Peyer's patch (tissue), 4 donors: Measurements from ENCODE around the gene PC. TPM values are rescaled to one million over a fixed set of nuclear protein-coding genes. Genes with fewer than 3 reads are reported as not detected.
"Not testable (repeated sequence)": the region's sequence is repeated elsewhere in the genome, so short reads cannot be mapped to it uniquely, and the experiment has no call there.

Source experiments
- DNase-seq, 3 donors: peaks; one replicate each; pipeline ENCODE4 v3.0.0-alpha.2; 2017 to 2019
- H3K27ac ChIP-seq, 4 donors: fragments of 200-600 bp; sonication (generic); one replicate each; pipeline ENCODE4 v1.5.1; 2016 to 2019
- H3K27me3 ChIP-seq, 2 donors: fragments of 200-600 bp; sonication (generic); one replicate each; pipeline ENCODE4 v1.5.1; 2019
- H3K36me3 ChIP-seq, 3 donors: fragments of 200-600 bp; sonication (generic); one replicate each; pipeline ENCODE4 v1.5.1; 2016 to 2019
- H3K4me1 ChIP-seq, 4 donors: fragments of 200-600 bp; sonication (generic); one replicate each; pipeline ENCODE4 v1.5.1; 2016 to 2019
- H3K4me3 ChIP-seq, 4 donors: fragments of 200-600 bp; sonication (generic); 1 replicate in 3 of 4; 2 replicates in 1 of 4; pipeline ENCODE4 v1.5.1; 2016 to 2019; ENCODE audit warnings: mild to moderate bottlenecking in 1 of 4
- H3K9me3 ChIP-seq, 4 donors: fragments of 200-600 bp; sonication (generic); one replicate each; pipeline ENCODE4 v1.5.1; 2016 to 2019; ENCODE audit warnings: mild to moderate bottlenecking in 1 of 4
- POLR2A ChIP-seq, 2 donors: fragments of 450-650 bp; IDR thresholded peaks; one replicate each; pipeline ENCODE4 v1.5.1; 2017; ENCODE audit warnings: antibody characterized with exemption in 2 of 2, mild to moderate bottlenecking in 2 of 2, moderate library complexity in 2 of 2
- total RNA-seq, 4 donors: library from RNA; depleted of rRNA; stranded (reverse); fragments of >200 nt; gene quantifications; one replicate each; pipeline ENCODE4 v1.1.0, GENCODE V29; 2016
- TF ChIP-seq, protein P1 (sequence below), 6 experiments: fragments of 450-650 bp in 4 of 6; fragments of 200-600 bp in 2 of 6; sonication (generic) in 1 of 6; IDR thresholded peaks; one replicate each; pipeline ENCODE4 v1.5.1; 2017 to 2019; ENCODE audit warnings: antibody characterized with exemption in 6 of 6, mild to moderate bottlenecking in 3 of 6, moderate library complexity in 1 of 6

Gene PC
- total RNA-seq, 4 donors from 2014 or later, result 15.7 to 88.9 (median 77.2) TPM

- no peak for TF ChIP-seq POLR2A (IDR thresholded peaks at IDR 0.05)
- TF ChIP-seq, protein P1, sequence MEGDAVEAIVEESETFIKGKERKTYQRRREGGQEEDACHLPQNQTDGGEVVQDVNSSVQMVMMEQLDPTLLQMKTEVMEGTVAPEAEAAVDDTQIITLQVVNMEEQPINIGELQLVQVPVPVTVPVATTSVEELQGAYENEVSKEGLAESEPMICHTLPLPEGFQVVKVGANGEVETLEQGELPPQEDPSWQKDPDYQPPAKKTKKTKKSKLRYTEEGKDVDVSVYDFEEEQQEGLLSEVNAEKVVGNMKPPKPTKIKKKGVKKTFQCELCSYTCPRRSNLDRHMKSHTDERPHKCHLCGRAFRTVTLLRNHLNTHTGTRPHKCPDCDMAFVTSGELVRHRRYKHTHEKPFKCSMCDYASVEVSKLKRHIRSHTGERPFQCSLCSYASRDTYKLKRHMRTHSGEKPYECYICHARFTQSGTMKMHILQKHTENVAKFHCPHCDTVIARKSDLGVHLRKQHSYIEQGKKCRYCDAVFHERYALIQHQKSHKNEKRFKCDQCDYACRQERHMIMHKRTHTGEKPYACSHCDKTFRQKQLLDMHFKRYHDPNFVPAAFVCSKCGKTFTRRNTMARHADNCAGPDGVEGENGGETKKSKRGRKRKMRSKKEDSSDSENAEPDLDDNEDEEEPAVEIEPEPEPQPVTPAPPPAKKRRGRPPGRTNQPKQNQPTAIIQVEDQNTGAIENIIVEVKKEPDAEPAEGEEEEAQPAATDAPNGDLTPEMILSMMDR (IDR thresholded peaks at IDR 0.05), result no peak
- DNase-seq, result no peak
- no peak overlapping the region for H3K4me3 ChIP-seq
- H3K36me3 ChIP-seq, result no peaks in the 10 kb centered on the region
- H3K27ac ChIP-seq, result no peak overlapping the region
- peaks cover 0 to 15% (median 1%) of the 10 kb centered on the region in 4 donors for H3K4me1 ChIP-seq
- no peaks in the 10 kb centered on the region for H3K27me3 ChIP-seq
- H3K9me3 ChIP-seq, result no peaks in the 10 kb centered on the region
Observed at GRCh38 chr11:66964495-66964894, 6.3 kb upstream of the PC start.

- no peak overlapping the region for H3K4me3 ChIP-seq
- H3K36me3 ChIP-seq, result no peaks in the 10 kb centered on the region
- no peaks in the 10 kb centered on the region for H3K9me3 ChIP-seq
- no peak overlapping the region for H3K27ac ChIP-seq
- TF ChIP-seq POLR2A (IDR thresholded peaks at IDR 0.05), result no peak
- TF ChIP-seq, protein P1 (IDR thresholded peaks at IDR 0.05), result no peak
- H3K27me3 ChIP-seq, result no peaks in the 10 kb centered on the region
- H3K4me1 ChIP-seq, result peaks cover 0 to 22% (median 5%) of the 10 kb centered on the region in 4 donors
- DNase-seq, result no peak
Observed at GRCh38 chr11:66962801-66963200, 4.6 kb upstream of the PC start.

GRCh38 chr11:66962247-66962646, 4.1 kb upstream of the PC start:
- no peak overlapping the region for H3K27ac ChIP-seq
- TF ChIP-seq, protein P1 (IDR thresholded peaks at IDR 0.05), result no peak
- TF ChIP-seq POLR2A (IDR thresholded peaks at IDR 0.05), result no peak
- H3K4me3 ChIP-seq, result no peak overlapping the region
- H3K9me3 ChIP-seq, result no peaks in the 10 kb centered on the region
- DNase-seq, result no peak
- H3K27me3 ChIP-seq, result no peaks in the 10 kb centered on the region
- H3K36me3 ChIP-seq, result no peaks in the 10 kb centered on the region
- H3K4me1 ChIP-seq, result peaks cover 0 to 20% (median 7%) of the 10 kb centered on the region in 4 donors

GRCh38 chr11:66961691-66962213, 3.6 kb upstream of the PC start:
- not testable (repeated sequence) for H3K4me3 ChIP-seq, DNase-seq

GRCh38 chr11:66958956-66959274, 732 bp upstream of the PC start:
- TF ChIP-seq, protein P1 (IDR thresholded peaks at IDR 0.05), result no peak
- TF ChIP-seq POLR2A (IDR thresholded peaks at IDR 0.05), result no peak
- H3K27me3 ChIP-seq, result no peaks in the 10 kb centered on the region
- H3K4me1 ChIP-seq, result peaks cover 0 to 12% (median 6%) of the 10 kb centered on the region in 4 donors
- no peaks in the 10 kb centered on the region for H3K9me3 ChIP-seq
- H3K27ac ChIP-seq, result peak overlapping the region in 3 of 4 donors; percentile 15 to 60 (median 32)
- no peak for DNase-seq
- no peaks in the 10 kb centered on the region for H3K36me3 ChIP-seq
- peak overlapping the region in 3 of 4 donors; percentile 53 to 76 (median 63) for H3K4me3 ChIP-seq

More at GRCh38 chr11:66961691-66962213, 3.6 kb upstream of the PC start:
- H3K27me3 ChIP-seq, H3K9me3 ChIP-seq, H3K27ac ChIP-seq, H3K36me3 ChIP-seq: not testable (repeated sequence)
- peaks cover 0 to 20% (median 6%) of the 10 kb centered on the region in 4 donors for H3K4me1 ChIP-seq

DNA sequence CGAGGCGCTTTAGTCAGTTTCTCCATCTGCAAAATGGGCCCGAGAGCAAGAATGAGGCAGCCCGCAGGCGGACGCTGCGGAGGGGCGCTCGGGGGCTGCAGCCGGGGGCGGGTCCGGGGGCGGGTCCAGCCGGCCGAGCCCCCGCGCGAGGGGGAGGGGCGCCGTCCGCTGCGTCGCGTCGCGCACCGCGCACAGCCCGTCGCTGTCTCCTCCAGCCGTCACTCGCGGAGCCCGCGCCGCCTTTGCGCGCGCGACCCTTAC, 282 bp downstream of the PC start:
- Histone ChIP-seq H3K4me3 (peak overlapping the region; percentile 53 to 92 (median 70)), H3K9me3 (no peaks in the 10 kb centered on the region), H3K27me3 (no peaks in the 10 kb centered on the region), H3K36me3 (no peaks in the 10 kb centered on the region), H3K27ac (peak overlapping the region; percentile 47 to 87 (median 74)), H3K4me1 (peaks cover 0 to 12% (median 6%) of the 10 kb centered on the region in 4 donors)
- no peak for DNase-seq
- no peak for TF ChIP-seq POLR2A (IDR thresholded peaks at IDR 0.05)
- TF ChIP-seq, protein P1 (IDR thresholded peaks at IDR 0.05), result no peak
